MM.1S (cell line): ENCODE results near the gene SLC38A6.

Experiments
- EZH2 ChIP-seq: fragments of 300-600 bp; sonication (generic); optimal IDR thresholded peaks from 2 replicates; pipeline ENCODE3; 2017; ENCODE audit warnings: low read depth, mild to moderate bottlenecking, antibody characterized with exemption, low read length, mixed read lengths
- EZH2phosphoT487 ChIP-seq: fragments of 300-600 bp; sonication (generic); IDR thresholded peaks from 2 replicates; pipeline ENCODE4 v1.6.1; 2018; ENCODE audit warnings: antibody characterized with exemption, low read length
- TF ChIP-seq, protein P1 (sequence below): fragments of 300-600 bp; sonication (generic); IDR thresholded peaks from 2 replicates; pipeline ENCODE4 v1.5.1; 2016; ENCODE audit warnings: antibody characterized with exemption, low read length, mixed read lengths

DNA sequence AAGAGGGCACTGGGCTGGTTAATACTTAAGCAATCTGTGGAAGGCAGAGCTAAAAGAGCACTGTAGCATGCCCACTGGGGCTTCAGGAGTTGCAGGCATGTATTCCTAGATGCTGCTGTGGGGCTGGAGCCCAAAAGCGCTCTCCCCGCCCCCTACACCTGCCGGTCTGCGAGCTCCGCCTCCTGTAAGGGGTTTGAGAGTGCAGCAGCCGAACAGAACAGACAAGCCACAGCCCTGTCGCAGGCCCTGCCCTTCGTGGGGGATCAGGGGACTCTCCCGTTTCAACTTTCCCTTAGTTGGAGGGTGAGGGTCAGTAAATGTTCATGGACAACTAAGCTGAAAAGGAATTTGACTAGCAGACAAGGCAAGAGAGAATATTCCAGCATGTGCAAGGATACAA is 17.6 kb downstream of the SLC38A6 start:
- TF ChIP-seq, protein P1, sequence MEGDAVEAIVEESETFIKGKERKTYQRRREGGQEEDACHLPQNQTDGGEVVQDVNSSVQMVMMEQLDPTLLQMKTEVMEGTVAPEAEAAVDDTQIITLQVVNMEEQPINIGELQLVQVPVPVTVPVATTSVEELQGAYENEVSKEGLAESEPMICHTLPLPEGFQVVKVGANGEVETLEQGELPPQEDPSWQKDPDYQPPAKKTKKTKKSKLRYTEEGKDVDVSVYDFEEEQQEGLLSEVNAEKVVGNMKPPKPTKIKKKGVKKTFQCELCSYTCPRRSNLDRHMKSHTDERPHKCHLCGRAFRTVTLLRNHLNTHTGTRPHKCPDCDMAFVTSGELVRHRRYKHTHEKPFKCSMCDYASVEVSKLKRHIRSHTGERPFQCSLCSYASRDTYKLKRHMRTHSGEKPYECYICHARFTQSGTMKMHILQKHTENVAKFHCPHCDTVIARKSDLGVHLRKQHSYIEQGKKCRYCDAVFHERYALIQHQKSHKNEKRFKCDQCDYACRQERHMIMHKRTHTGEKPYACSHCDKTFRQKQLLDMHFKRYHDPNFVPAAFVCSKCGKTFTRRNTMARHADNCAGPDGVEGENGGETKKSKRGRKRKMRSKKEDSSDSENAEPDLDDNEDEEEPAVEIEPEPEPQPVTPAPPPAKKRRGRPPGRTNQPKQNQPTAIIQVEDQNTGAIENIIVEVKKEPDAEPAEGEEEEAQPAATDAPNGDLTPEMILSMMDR = no peak
- TF ChIP-seq EZH2 (no peak), EZH2phosphoT487 (no peak)
